NCI-H82 treated with DMSO at 0.1 percent for 48 hours (cell line): ENCODE measurements around the gene AMDHD2.

Experiments used
- DNase-seq: peaks from one replicate; lab custom pipeline; 2025; ENCODE audit not compliant: unreplicated experiment; lab: John Stamatoyannopoulos, UW

Gene AMDHD2

GRCh38 chr16:2482708-2483534, 37.2 kb upstream of the AMDHD2 start:
- no peak for DNase-seq

GRCh38 chr16:2483939-2484897, 36.0 kb upstream of the AMDHD2 start:
- no peak for DNase-seq

- DNase-seq = no peak
These were observed 35.2 kb upstream of the AMDHD2 start for GRCh38 chr16:2484898-2485508.

- DNase-seq = no peak
These were observed 34.2 kb upstream of the AMDHD2 start for GRCh38 chr16:2485811-2486507.

GRCh38 chr16:2486645-2487516, 33.3 kb upstream of the AMDHD2 start:
- DNase-seq = no peak

- DNase-seq = no peak
These were observed 32.7 kb upstream of the AMDHD2 start for GRCh38 chr16:2487517-2487842.

GRCh38 chr16:2487903-2488531, 32.2 kb upstream of the AMDHD2 start:
- no peak for DNase-seq

GRCh38 chr16:2489581-2489980, 30.6 kb upstream of the AMDHD2 start:
- DNase-seq = no peak

- no peak for DNase-seq
These were observed 29.7 kb upstream of the AMDHD2 start for GRCh38 chr16:2490190-2491105.

GRCh38 chr16:2492292-2492691, 27.9 kb upstream of the AMDHD2 start:
- no peak for DNase-seq

GRCh38 chr16:2493605-2494004, 26.6 kb upstream of the AMDHD2 start:
- DNase-seq = no peak

- no peak for DNase-seq
These were observed 25.6 kb upstream of the AMDHD2 start for GRCh38 chr16:2494616-2495015.

GRCh38 chr16:2495041-2495440, 25.1 kb upstream of the AMDHD2 start:
- no peak for DNase-seq

GRCh38 chr16:2496223-2497115, 23.7 kb upstream of the AMDHD2 start:
- DNase-seq = no peak

GRCh38 chr16:2497116-2497630, 23.0 kb upstream of the AMDHD2 start:
- no peak for DNase-seq

- no peak for DNase-seq
These were observed 22.3 kb upstream of the AMDHD2 start for GRCh38 chr16:2497695-2498484.
